Measurements from ENCODE around the gene VAMP2. TPM values are rescaled to one million over a fixed set of nuclear protein-coding genes. Genes with fewer than 3 reads are reported as not detected.

VAMP2 gene, protein sequence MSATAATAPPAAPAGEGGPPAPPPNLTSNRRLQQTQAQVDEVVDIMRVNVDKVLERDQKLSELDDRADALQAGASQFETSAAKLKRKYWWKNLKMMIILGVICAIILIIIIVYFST
- total RNA-seq = 3.5 and 3.7 TPM in 2 replicates

GRCh38 chr17:8162233-8162996, at the start of gene VAMP2:
TSS of gene VAMP2 (minus strand) at chr17:8162948. CDS start at chr17:8162879, 69 bp downstream.

GRCh38 chr17:8209907-8210760, 47.4 kb upstream of the VAMP2 start, which contains the start of gene AURKB:
TSS of gene AURKB (minus strand) at chr17:8210575. CDS start at chr17:8210224, 351 bp downstream.

DNA sequence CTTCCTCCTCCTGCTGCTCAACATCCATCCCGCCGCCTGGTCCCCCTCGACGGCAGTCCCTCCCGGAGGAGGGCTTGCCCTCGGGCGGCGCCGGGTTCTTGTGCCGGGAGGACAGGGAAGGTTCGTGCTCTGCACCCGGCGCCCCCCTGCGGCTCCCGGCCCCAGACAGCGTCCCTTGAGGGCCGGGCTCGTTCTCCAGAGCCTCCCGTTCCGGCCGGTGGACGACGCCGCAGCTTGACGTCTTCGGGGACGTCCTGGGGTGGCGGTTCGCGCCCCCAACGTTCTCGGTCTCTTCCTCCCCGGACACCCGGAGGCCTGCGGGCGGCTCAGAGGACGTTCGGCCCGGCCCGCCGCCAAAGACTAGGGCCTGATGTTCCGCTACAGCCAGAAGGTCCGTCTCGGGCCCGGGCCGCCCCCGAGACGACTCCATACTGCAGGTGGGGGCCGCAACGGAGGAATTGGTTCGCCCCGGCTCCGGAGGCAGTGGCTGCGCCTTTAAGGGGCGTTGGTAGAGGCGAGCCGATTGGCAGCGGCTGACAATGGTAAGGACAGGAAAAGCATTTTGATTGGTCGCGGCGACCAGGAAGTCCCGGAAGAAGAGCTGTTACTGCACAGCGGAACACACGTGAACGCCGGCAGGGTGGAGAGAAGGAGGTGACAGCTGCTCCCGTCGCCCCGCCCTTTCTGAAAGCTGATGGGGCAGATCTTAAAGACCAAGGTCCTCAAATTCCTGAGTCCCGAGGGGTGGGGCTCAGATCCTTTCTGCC, 27.1 kb upstream of the VAMP2 start, which contains the start of gene BORCS6:
BORCS6 (minus strand) TSS at position 470 of the 767 bp plus-strand sequence; CDS start at position 430, 40 bp downstream.

GRCh38 chr17:8176197-8176940, 13.6 kb upstream of the VAMP2 start, which contains the start of gene TMEM107:
TSS of gene TMEM107 (minus strand) at chr17:8176380. CDS start at chr17:8176286, 94 bp downstream.

DNA sequence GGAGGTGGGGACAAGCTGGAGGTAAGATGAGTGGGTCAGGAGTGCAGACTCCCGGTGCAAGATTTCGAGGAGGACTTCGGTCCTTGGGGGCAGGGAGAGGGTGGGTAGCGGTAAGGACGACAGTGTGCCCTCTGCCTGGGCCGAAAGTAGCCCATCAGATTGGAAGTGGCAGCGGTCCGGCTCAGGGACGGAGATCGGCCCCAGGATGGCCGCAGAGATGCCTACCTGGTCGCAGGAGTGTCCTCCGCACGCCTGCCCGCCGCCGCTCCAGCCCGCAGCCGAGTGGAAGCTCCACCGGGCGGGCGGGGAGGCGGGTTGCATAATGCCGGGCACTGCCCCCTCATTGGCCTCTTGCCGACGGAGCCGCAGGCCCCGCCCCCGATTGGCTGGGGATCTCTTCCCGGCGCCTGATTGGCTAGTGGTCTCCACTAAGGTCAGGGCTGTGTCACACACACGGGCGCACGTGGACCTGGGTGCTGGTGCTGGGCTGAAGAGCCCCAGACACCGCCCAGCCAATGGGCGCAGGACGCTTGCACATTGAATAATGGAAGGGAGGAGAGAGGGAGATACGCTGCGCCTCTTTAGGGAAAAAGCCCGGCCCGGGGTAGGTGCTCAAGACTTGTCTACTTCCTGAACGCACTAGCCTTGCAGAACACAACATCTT, 10.5 kb downstream of the VAMP2 start, which contains the start of gene PER1:
PER1 (minus strand) TSS at position 293 of the 664 bp plus-strand sequence. CDS start 1,698 bp downstream, outside the sequence.

DNA sequence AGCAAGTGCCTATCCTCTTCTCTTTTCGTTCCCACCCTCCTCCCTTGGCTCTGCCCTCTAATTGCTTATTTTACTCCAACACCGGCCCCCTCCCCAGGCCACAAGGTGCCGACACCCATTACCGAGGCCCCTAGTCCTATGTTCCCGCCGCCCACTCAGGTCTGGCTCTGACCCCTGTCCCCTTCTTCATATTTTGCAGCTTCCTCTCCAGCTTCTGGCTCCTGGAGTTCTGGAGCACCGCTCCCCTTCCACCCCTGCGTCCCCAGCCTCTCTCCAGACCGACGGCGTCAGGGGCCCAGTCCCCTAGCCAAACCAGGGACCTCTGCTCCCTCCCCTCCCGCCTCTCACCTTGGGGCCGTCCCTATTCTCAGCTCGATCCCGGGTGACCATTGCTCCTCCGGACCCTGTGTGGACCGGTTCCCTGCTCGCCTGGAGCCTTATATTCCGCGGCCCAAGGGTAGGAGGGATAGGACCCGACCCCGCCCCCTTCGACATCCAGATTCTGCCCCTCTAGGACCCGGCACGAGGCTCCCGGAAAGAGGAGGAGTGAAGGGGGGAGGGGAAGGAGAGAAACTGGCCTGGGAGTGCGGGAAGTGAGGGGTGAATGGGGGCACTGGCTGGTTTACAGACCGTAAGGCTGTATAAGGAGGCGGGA, 38.9 kb downstream of the VAMP2 start, which contains the start of gene HES7:
HES7 (minus strand) TSS at position 412 of the 655 bp plus-strand sequence; CDS start at position 390, 22 bp downstream.

DNA sequence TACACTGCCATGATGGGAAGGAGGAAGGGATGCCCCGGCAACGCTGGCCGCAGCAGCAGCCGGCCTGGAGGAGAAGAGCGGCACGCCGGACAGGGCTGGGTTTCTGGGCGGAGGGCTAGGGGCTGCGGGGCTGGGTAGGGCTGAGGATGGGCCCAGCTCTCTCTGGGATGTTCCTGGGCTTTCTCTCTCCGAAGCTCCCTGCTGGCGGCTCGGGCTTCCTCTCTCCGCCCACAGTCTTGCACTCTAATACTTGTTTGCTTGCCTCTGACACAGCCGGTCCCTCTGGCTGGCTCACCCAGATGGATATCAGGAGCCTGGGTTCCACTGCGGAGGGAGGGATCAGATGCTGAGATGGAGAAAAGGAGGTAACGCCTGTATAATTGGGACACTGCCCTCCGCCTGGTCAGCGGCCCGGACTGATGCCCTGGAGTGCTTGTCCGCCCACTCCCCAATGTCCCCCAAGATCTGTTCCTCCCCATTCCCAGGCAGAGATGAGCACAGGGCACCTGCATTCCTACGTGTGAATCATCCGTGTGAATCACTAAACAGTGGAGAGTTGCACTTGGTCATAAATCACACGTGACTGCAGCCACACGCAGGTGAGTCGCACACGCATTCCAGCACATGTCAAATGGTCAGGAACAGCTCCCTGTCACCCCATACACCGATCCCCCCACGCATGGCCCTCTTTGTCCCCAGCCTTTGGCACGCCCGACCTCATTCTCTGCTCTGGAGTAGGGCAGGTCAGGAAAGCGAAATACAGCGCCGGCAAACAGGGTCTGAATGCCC, 44.6 kb downstream of the VAMP2 start, which contains the start of gene ALOXE3:
ALOXE3 (minus strand) TSS at position 535 of the 789 bp plus-strand sequence; CDS start at position 11, 524 bp downstream.

Other genes with a start within 250 kb of the VAMP2 start
- gene RNF227, start 246.7 kb downstream of the VAMP2 start, total RNA-seq = 2.3 and 2.8 TPM in 2 replicates
- gene KCNAB3, start 233.1 kb downstream of the VAMP2 start, total RNA-seq = 0.18 and 0.28 TPM in 2 replicates
- gene TRAPPC1, start 231.0 kb downstream of the VAMP2 start, total RNA-seq = 36.4 and 42.0 TPM in 2 replicates
- gene CNTROB, start 230.7 kb downstream of the VAMP2 start, total RNA-seq = 13.4 and 17.4 TPM in 2 replicates
- gene GUCY2D, start 160.3 kb downstream of the VAMP2 start, total RNA-seq = under 0.01 and 0.09 TPM in 2 replicates
- gene ALOX15B, start 123.9 kb downstream of the VAMP2 start, total RNA-seq = 0.18 TPM in 1 of 2 replicates, not detected in the other
- not detected in 2 replicates for gene ALOX12B, start 75.2 kb downstream of the VAMP2 start, total RNA-seq
- under 0.01 TPM in 1 of 2 replicates, not detected in the other for gene ALOXE3, start 44.4 kb downstream of the VAMP2 start, total RNA-seq
- gene HES7, start 38.8 kb downstream of the VAMP2 start, total RNA-seq = not detected in 2 replicates
- gene PER1, start 10.5 kb downstream of the VAMP2 start, total RNA-seq = 2.9 and 3.3 TPM in 2 replicates
- gene TMEM107, start 13.4 kb upstream of the VAMP2 start, total RNA-seq = 18.4 and 45.5 TPM in 2 replicates
- 5.8 and 6.6 TPM in 2 replicates for gene BORCS6, start 27.2 kb upstream of the VAMP2 start, total RNA-seq
- gene AURKB, start 47.6 kb upstream of the VAMP2 start, total RNA-seq = 2.6 and 2.7 TPM in 2 replicates
- gene CTC1, start 85.1 kb upstream of the VAMP2 start, total RNA-seq = 2.1 and 3.0 TPM in 2 replicates
- gene PFAS, start 86.3 kb upstream of the VAMP2 start, total RNA-seq = 8.1 and 10.5 TPM in 2 replicates
- gene RANGRF, start 125.7 kb upstream of the VAMP2 start, total RNA-seq = 6.3 and 9.2 TPM in 2 replicates
- gene SLC25A35, start 132.5 kb upstream of the VAMP2 start, total RNA-seq = 0.55 and 0.85 TPM in 2 replicates
- 0.09 TPM in 1 of 2 replicates, not detected in the other for gene ARHGEF15, start 147.3 kb upstream of the VAMP2 start, total RNA-seq
- gene ODF4, start 176.9 kb upstream of the VAMP2 start, total RNA-seq = not detected in 2 replicates
- 4,111 and 4,604 TPM in 2 replicates for gene RPL26, start 220.2 kb upstream of the VAMP2 start, total RNA-seq
- not detected in 2 replicates for gene RNF222, start 234.9 kb upstream of the VAMP2 start, total RNA-seq